HepG2 (cell line): ENCODE data around the gene GNG2. TPM values are rescaled to one million over a fixed set of nuclear protein-coding genes. Genes with fewer than 3 reads are reported as not detected.

Experiments used
- ATAC-seq: fragments of 200-7000 bp; cut with Tn5 transposase; 3 replicates; pipeline ENCODE4 v1.9.1; 2020; ENCODE audit warnings: mild to moderate bottlenecking, moderate library complexity
- BruUV-seq: library from RNA; stranded (reverse); fragments of 400-500 nt; replicated peaks from 2 replicates; lab custom pipeline; 2021; lab: Mats Ljungman, UMichigan
- CTCF ChIA-PET: fragments of 300-600 bp; formaldehyde crosslinking; extraction: SDS; loops from one replicate; lab custom pipeline; 2021; ENCODE audit warnings: low total read pairs, inconsistent platforms, low intra/inter-chr PET ratio; lab: Yijun Ruan, JAX
- POLR2A ChIA-PET: fragments of 350-600 bp; sonication (Branson Sonifier 250); formaldehyde crosslinking; loops from one replicate; lab custom pipeline; 2020; ENCODE audit warnings: antibody characterized with exemption, inconsistent platforms; lab: Yijun Ruan, JAX
- DNase-seq: peaks from one replicate; pipeline ENCODE4 v3.0.0-alpha.2; 2015; ENCODE audit warnings: low spot score
- FAIRE-seq: peaks from 3 replicates; lab custom pipeline; 2011; peaks lifted over from hg19 to GRCh38; lab: Jason Lieb, UNC
- H2AFZ ChIP-seq: one replicate; pipeline ENCODE4 v1.6.1; 2011; ENCODE audit warnings: low read length, inconsistent platforms
- H3K27ac ChIP-seq: fragments of 300-600 bp; 3 replicates; pipeline ENCODE4 v1.8.0; 2011; ENCODE audit warnings: mixed run types, mild to moderate bottlenecking, mixed read lengths, low read length, inconsistent platforms; ENCODE audit not compliant: insufficient read depth; ENCODE audit errors: extremely low read length
- H3K27me3 ChIP-seq, 2 experiments: fragments of 200-600 bp in 1 of 2; 2 replicates in 1 of 2; 3 replicates in 1 of 2; pipeline versions ENCODE4 v1.6.0 to v1.8.0; 2011; ENCODE audit warnings: low read length in 2 of 2, mild to moderate bottlenecking in 2 of 2, moderate library complexity in 2 of 2, inconsistent platforms in 1 of 2; ENCODE audit not compliant: insufficient read depth in 2 of 2, control insufficient read depth in 1 of 2
- H3K36me3 ChIP-seq, 2 experiments: fragments of 200-600 bp in 1 of 2; replicated peaks in 1 of 2; 2 replicates in 1 of 2; 3 replicates in 1 of 2; pipeline versions ENCODE4 v1.5.1 to v1.8.0; 2011; ENCODE audit warnings: low read length in 2 of 2, inconsistent platforms in 1 of 2; ENCODE audit not compliant: insufficient read depth in 2 of 2, control insufficient read depth in 1 of 2
- H3K4me1 ChIP-seq: 2 replicates; pipeline ENCODE4 v1.5.1; 2012; ENCODE audit warnings: low read length, inconsistent platforms; ENCODE audit not compliant: insufficient read depth
- H3K4me2 ChIP-seq: 2 replicates; pipeline ENCODE4 v1.6.0; 2011; ENCODE audit warnings: low read depth, low read length, inconsistent platforms
- H3K4me3 ChIP-seq, 3 experiments: fragments of 200-600 bp in 1 of 3; sonication (generic), shearing (Covaris generic) in 1 of 3; replicated peaks in 1 of 3; 2 replicates each; pipeline ENCODE4 v1.5.1; 2011 to 2016; ENCODE audit warnings: low read length in 3 of 3, inconsistent platforms in 2 of 3, low read depth in 2 of 3, mild to moderate bottlenecking in 2 of 3, control low read depth in 1 of 3, mixed read lengths in 1 of 3; ENCODE audit not compliant: insufficient read depth in 1 of 3
- H3K79me2 ChIP-seq: one replicate; pipeline ENCODE4 v1.6.1; 2011; ENCODE audit warnings: low read length, inconsistent platforms; ENCODE audit not compliant: insufficient read depth
- H3K9ac ChIP-seq: 2 replicates; pipeline ENCODE4 v1.6.0; 2011; ENCODE audit warnings: mild to moderate bottlenecking, low read depth, low read length, inconsistent platforms; ENCODE audit not compliant: insufficient read depth
- H3K9me3 ChIP-seq: 2 replicates; pipeline ENCODE4 v1.5.1; 2012; ENCODE audit warnings: mild to moderate bottlenecking, low read length
- H4K20me1 ChIP-seq: 2 replicates; pipeline ENCODE4 v1.6.0; 2011; ENCODE audit warnings: inconsistent platforms, mild to moderate bottlenecking, low read length, moderate library complexity; ENCODE audit not compliant: insufficient read depth
- KDM4B ChIP-seq: sonication (generic); formaldehyde crosslinking; IDR thresholded peaks from 2 replicates; pipeline ENCODE4 v1.4.0; 2020; ENCODE audit warnings: missing genetic modification reagents
- SIN3B ChIP-seq: fragments of 150-350 bp; IDR thresholded peaks from 2 replicates; pipeline ENCODE4 v1.6.1; 2014; ENCODE audit warnings: low read length
- TARDBP ChIP-seq: sonication (generic); formaldehyde crosslinking; IDR thresholded peaks from 2 replicates; pipeline ENCODE4 v1.8.0; 2022; ENCODE audit warnings: mild to moderate bottlenecking, missing genetic modification reagents
- TCF12 ChIP-seq, 2 experiments: fragments of 450-650 bp in 1 of 2; sonication (generic) in 1 of 2; formaldehyde crosslinking in 1 of 2; IDR thresholded peaks; 2 replicates each; pipeline versions ENCODE4 v1.6.1 to v1.8.0; 2017 to 2022; ENCODE audit warnings: antibody characterized with exemption in 1 of 2, mild to moderate bottlenecking in 1 of 2, missing genetic modification reagents in 1 of 2, moderate library complexity in 1 of 2
- TMF1 ChIP-seq: sonication (generic); formaldehyde crosslinking; IDR thresholded peaks from 2 replicates; pipeline ENCODE4 v1.8.1; 2022; ENCODE audit warnings: low read depth, missing genetic modification reagents
- ZFP82 ChIP-seq: sonication (generic); formaldehyde crosslinking; IDR thresholded peaks from 2 replicates; pipeline ENCODE4 v1.5.1; 2020; ENCODE audit warnings: mild to moderate bottlenecking, missing genetic modification reagents, borderline replicate concordance
- ZNF180 ChIP-seq: sonication (generic); formaldehyde crosslinking; IDR thresholded peaks from 2 replicates; pipeline ENCODE4 v1.4.0; 2020; ENCODE audit warnings: low read depth, missing genetic modification reagents, borderline replicate concordance
- ZNF652 ChIP-seq: IDR thresholded peaks from 2 replicates; pipeline ENCODE4 v1.6.1; 2016; ENCODE audit warnings: low read depth, borderline replicate concordance
- ZNF670 ChIP-seq: sonication (generic); formaldehyde crosslinking; IDR thresholded peaks from 2 replicates; pipeline ENCODE4 v1.8.0; 2022; ENCODE audit warnings: mild to moderate bottlenecking, missing genetic modification reagents, borderline replicate concordance
- ZNF720 ChIP-seq: sonication (generic); formaldehyde crosslinking; IDR thresholded peaks from 2 replicates; pipeline ENCODE4 v1.4.0; 2020; ENCODE audit warnings: missing genetic modification reagents
- ZNF850 ChIP-seq: sonication (generic); formaldehyde crosslinking; conservative IDR thresholded peaks from 2 replicates; pipeline ENCODE4 v1.9.0; 2021; ENCODE audit warnings: mild to moderate bottlenecking, missing genetic modification reagents
- WGBS: methylation state at CpG from one replicate; pipeline ENCODE4 v1.1.6; 2017; ENCODE audit warnings: low lambda C conversion rate; 5-methylcytosine and 5-hydroxymethylcytosine counted together
- in situ Hi-C: cut with HindIII; loops from 2 replicates; pipeline ENCODE4 v1.10.0; 2017; ENCODE audit warnings: low pct_unique_long_range_greater_than_20kb; ENCODE audit not compliant: extremely low pct_ligation_motif_present
- intact Hi-C: fragments of 100-400 bp; cut with micrococcal nuclease; formaldehyde crosslinking; loops from one replicate; pipeline ENCODE4 v1.10.0; 2022; ENCODE audit not compliant: unreplicated experiment
- polyA plus RNA-seq, 8 experiments: library from polyadenylated mRNA; depleted of rRNA in 3 of 8; stranded (reverse) in 7 of 8; unstranded in 1 of 8; fragments of >200 nt; fragmentation: Illumina TruSeq in 4 of 8; extraction: Trizol in 4 of 8; gene quantifications; 2 replicates each; pipeline versions ENCODE4 v1.2.1 to v1.2.3, GENCODE V29; 2011 to 2016; ENCODE audit warnings: low read depth in 4 of 8, missing spikeins in 1 of 8, mixed read lengths in 1 of 8; ENCODE audit not compliant: insufficient read depth in 1 of 8
- total RNA-seq, 5 experiments: library from RNA; depleted of rRNA; stranded (reverse); fragments of >200 nt; fragmentation: Illumina TruSeq; extraction: Trizol; gene quantifications; 2 replicates each; pipeline ENCODE4 v1.2.3, GENCODE V29; 2016; ENCODE audit warnings: low read depth in 1 of 5
- TF ChIP-seq, protein P1 (sequence below): sonication (generic); formaldehyde crosslinking; IDR thresholded peaks from 2 replicates; pipeline ENCODE4 v1.5.0; 2020; ENCODE audit warnings: mild to moderate bottlenecking, missing genetic modification reagents
- TF ChIP-seq, protein P2 (sequence below), 2 experiments: fragments of 450-650 bp in 1 of 2; sonication (generic) in 1 of 2; formaldehyde crosslinking; IDR thresholded peaks; 2 replicates each; pipeline versions ENCODE4 v1.5.0 to v1.8.0; 2020 to 2022; ENCODE audit warnings: mild to moderate bottlenecking in 1 of 2, missing genetic modification reagents in 1 of 2
- TF ChIP-seq, protein P3 (sequence below): sonication (generic); formaldehyde crosslinking; IDR thresholded peaks from 2 replicates; pipeline ENCODE4 v1.4.0; 2020; ENCODE audit warnings: missing genetic modification reagents, mild to moderate bottlenecking, borderline replicate concordance
- TF ChIP-seq, protein P4 (sequence below): sonication (generic); formaldehyde crosslinking; IDR thresholded peaks from 2 replicates; pipeline ENCODE4 v1.5.0; 2020; ENCODE audit warnings: mild to moderate bottlenecking, missing genetic modification reagents, borderline replicate concordance
- TF ChIP-seq, protein P5 (sequence below): sonication (generic); formaldehyde crosslinking; IDR thresholded peaks from 2 replicates; pipeline ENCODE4 v1.8.0; 2023; ENCODE audit warnings: mild to moderate bottlenecking, missing genetic modification reagents

Gene GNG2
- total and polyA plus RNA-seq, 2 of the 13 experiments (the other 11 are each of a cell fraction or from before 2014, with no cell fraction given), result not detected

DNA sequence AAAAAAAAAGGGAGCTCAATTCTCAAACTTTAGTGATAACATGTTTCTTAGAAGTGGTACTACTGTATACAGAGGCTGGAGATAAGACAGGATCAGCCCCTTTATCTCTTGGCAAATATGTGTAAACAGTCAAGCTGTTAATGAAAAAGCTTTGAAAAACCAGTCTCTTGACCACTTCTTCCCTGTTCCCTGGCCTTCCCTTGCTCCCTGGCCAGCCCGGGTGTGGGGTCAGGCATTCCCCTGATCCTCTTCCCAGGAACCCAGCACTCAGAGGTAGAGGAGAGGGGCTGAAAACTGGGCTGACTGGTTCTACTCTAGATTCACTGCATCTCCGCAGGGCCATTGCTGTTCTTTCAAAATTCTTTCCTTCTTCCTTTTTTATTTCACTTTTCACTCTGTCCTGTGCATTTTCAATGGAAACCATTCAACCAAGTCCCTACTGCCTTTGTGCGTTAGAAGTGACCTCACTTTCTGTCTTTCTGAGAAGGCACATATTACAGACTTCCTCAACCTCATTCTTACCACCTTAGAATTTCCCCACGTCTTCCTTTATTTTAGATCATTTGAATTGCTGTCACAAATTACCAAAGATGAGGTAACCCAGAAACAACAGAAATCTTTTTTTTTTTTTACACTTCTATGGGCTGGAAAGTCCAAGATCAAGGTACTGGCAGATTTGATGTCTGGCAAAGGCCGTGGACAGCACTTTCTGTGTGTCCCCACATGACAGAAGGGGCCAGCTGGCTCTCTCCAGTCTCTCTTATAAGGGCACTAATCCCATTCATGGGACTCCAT is 5.7 kb downstream of the GNG2 start:
- Histone ChIP-seq H3K9ac (no peak overlapping the region), H3K4me3 (no peak overlapping the region), H4K20me1 (no peaks in the 10 kb centered on the region), H3K36me3 (no peaks in the 10 kb centered on the region), H3K9me3 (no peaks in the 10 kb centered on the region), H3K4me2 (no peak overlapping the region), H2AFZ (no peak overlapping the region), H3K27me3 (peaks cover 0 to 6% of the 10 kb centered on the region in 2 experiments; a peak in 2 of 5 replicates), H3K4me1 (no peaks in the 10 kb centered on the region), H3K79me2 (no peaks in the 10 kb centered on the region), H3K27ac (no peak overlapping the region)
- CTCF ChIA-PET, result no interaction called here
- intact Hi-C loops, result no loop called here
- POLR2A ChIA-PET, result no interaction called here
- in situ Hi-C loops, result no loop called here
- DNase-seq, result no peak
- WGBS, result 28% methylated on average over 4 of the region's 5 CpGs
- BruUV-seq, result no TSS peak
- no peak for FAIRE-seq
- no peak for ATAC-seq
- TF ChIP-seq, protein P1, sequence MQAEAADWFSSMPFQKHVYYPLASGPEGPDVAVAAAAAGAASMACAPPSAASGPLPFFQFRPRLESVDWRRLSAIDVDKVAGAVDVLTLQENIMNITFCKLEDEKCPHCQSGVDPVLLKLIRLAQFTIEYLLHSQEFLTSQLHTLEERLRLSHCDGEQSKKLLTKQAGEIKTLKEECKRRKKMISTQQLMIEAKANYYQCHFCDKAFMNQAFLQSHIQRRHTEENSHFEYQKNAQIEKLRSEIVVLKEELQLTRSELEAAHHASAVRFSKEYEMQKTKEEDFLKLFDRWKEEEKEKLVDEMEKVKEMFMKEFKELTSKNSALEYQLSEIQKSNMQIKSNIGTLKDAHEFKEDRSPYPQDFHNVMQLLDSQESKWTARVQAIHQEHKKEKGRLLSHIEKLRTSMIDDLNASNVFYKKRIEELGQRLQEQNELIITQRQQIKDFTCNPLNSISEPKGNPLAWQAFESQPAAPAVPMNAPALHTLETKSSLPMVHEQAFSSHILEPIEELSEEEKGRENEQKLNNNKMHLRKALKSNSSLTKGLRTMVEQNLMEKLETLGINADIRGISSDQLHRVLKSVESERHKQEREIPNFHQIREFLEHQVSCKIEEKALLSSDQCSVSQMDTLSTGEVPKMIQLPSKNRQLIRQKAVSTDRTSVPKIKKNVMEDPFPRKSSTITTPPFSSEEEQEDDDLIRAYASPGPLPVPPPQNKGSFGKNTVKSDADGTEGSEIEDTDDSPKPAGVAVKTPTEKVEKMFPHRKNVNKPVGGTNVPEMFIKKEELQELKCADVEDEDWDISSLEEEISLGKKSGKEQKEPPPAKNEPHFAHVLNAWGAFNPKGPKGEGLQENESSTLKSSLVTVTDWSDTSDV (CRISPR knock-in tag), result no peak
- TF ChIP-seq KDM4B (CRISPR knock-in tag), result no peak
- TF ChIP-seq, protein P2, sequence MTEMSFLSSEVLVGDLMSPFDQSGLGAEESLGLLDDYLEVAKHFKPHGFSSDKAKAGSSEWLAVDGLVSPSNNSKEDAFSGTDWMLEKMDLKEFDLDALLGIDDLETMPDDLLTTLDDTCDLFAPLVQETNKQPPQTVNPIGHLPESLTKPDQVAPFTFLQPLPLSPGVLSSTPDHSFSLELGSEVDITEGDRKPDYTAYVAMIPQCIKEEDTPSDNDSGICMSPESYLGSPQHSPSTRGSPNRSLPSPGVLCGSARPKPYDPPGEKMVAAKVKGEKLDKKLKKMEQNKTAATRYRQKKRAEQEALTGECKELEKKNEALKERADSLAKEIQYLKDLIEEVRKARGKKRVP (CRISPR knock-in tag; IDR thresholded peaks at IDR 0.05), result no peak
- TF ChIP-seq TCF12 (IDR thresholded peaks at IDR 0.05), result no peak
- TF ChIP-seq TCF12 (CRISPR knock-in tag; IDR thresholded peaks at IDR 0.05), result no peak
- TF ChIP-seq ZNF180 (CRISPR knock-in tag), result no peak
- TF ChIP-seq ZNF720 (CRISPR knock-in tag), result no peak
- TF ChIP-seq TMF1 (CRISPR knock-in tag), result no peak
- no peak for TF ChIP-seq SIN3B
- no peak for TF ChIP-seq ZNF850 (CRISPR knock-in tag)
- no peak for TF ChIP-seq ZNF652
- TF ChIP-seq, protein P3, sequence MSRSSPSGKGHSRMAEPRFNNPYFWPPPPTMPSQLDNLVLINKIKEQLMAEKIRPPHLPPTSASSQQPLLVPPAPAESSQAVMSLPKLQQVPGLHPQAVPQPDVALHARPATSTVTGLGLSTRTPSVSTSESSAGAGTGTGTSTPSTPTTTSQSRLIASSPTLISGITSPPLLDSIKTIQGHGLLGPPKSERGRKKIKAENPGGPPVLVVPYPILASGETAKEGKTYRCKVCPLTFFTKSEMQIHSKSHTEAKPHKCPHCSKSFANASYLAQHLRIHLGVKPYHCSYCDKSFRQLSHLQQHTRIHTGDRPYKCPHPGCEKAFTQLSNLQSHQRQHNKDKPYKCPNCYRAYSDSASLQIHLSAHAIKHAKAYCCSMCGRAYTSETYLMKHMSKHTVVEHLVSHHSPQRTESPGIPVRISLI (CRISPR knock-in tag), result no peak
- no peak for TF ChIP-seq ZNF670
- no peak for TF ChIP-seq TARDBP (CRISPR knock-in tag)
- TF ChIP-seq, protein P4, sequence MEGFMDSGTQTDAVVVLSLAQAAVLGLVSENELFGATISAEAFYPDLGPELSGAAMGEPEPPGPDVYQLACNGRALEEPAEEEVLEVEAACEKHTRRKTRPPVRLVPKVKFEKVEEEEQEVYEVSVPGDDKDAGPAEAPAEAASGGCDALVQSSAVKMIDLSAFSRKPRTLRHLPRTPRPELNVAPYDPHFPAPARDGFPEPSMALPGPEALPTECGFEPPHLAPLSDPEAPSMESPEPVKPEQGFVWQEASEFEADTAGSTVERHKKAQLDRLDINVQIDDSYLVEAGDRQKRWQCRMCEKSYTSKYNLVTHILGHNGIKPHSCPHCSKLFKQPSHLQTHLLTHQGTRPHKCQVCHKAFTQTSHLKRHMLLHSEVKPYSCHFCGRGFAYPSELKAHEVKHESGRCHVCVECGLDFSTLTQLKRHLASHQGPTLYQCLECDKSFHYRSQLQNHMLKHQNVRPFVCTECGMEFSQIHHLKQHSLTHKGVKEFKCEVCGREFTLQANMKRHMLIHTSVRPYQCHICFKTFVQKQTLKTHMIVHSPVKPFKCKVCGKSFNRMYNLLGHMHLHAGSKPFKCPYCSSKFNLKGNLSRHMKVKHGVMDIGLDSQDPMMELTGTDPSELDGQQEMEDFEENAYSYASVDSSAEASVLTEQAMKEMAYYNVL (CRISPR knock-in tag), result no peak
- TF ChIP-seq, protein P5, sequence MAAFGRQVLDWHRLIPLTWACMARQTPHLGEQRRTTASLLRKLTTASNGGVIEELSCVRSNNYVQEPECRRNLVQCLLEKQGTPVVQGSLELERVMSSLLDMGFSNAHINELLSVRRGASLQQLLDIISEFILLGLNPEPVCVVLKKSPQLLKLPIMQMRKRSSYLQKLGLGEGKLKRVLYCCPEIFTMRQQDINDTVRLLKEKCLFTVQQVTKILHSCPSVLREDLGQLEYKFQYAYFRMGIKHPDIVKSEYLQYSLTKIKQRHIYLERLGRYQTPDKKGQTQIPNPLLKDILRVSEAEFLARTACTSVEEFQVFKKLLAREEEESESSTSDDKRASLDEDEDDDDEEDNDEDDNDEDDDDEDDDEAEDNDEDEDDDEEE (CRISPR knock-in tag), result no peak
- TF ChIP-seq ZFP82, result no peak
